Naive thymus-derived CD4-positive, alpha-beta T cell (primary cell): ENCODE measurements around the gene MGAT1. TPM values are rescaled to one million over a fixed set of nuclear protein-coding genes. Genes with fewer than 3 reads are reported as not detected.

ENCODE experiments used
- ATAC-seq: fragments of 150-1000 bp; cut with Tn5 transposase; 2 replicates; pipeline ENCODE4 v1.10.0; 2021; ENCODE audit warnings: mild to moderate bottlenecking, moderate library complexity
- CTCF ChIA-PET: fragments of 350-600 bp; sonication (Branson Sonifier 250); formaldehyde crosslinking; loops from one replicate; lab custom pipeline; 2021; ENCODE audit warnings: antibody characterized with exemption; lab: Charles Lee
- POLR2A ChIA-PET: fragments of 350-600 bp; sonication (Branson Sonifier 250); formaldehyde crosslinking; loops from one replicate; lab custom pipeline; 2021; ENCODE audit warnings: antibody characterized with exemption, inconsistent platforms; lab: Charles Lee
- DNase-seq, 9 donors: peaks; one replicate each; pipeline versions ENCODE4 v3.0.0 to v3.0.0-alpha.2; 2020 to 2022; ENCODE audit warnings: mixed read lengths in 1 of 9
- H3K27ac ChIP-seq: one replicate; pipeline ENCODE4 v1.7.0; 2013; ENCODE audit warnings: mild to moderate bottlenecking, low read depth, low read length, moderate library complexity
- H3K27me3 ChIP-seq, 2 donors: one replicate each; pipeline ENCODE4 v1.7.0; 2013; ENCODE audit warnings: low read length in 2 of 2, mild to moderate bottlenecking in 2 of 2, moderate library complexity in 2 of 2; ENCODE audit not compliant: control insufficient read depth in 2 of 2, insufficient read depth in 2 of 2
- H3K36me3 ChIP-seq, 3 experiments: 1 replicate in 2 of 3; 2 replicates in 1 of 3; pipeline ENCODE4 v1.7.0; 2013; ENCODE audit warnings: low read length in 3 of 3, mild to moderate bottlenecking in 3 of 3, moderate library complexity in 1 of 3; ENCODE audit not compliant: insufficient read depth in 3 of 3, control insufficient read depth in 2 of 3
- H3K4me1 ChIP-seq, 2 donors: one replicate each; pipeline ENCODE4 v1.7.0; 2013; ENCODE audit warnings: low read length in 2 of 2, mild to moderate bottlenecking in 2 of 2, moderate library complexity in 1 of 2; ENCODE audit not compliant: control insufficient read depth in 2 of 2, insufficient read depth in 2 of 2
- H3K4me3 ChIP-seq: 2 replicates; pipeline ENCODE4 v1.7.0; 2013; ENCODE audit warnings: mild to moderate bottlenecking, low read length
- H3K9me3 ChIP-seq, 3 experiments: 1 replicate in 2 of 3; 2 replicates in 1 of 3; pipeline ENCODE4 v1.7.0; 2013; ENCODE audit warnings: low read length in 3 of 3; ENCODE audit not compliant: control insufficient read depth in 2 of 3
- H3K27ac Mint-ChIP-seq, 9 donors: one replicate each; pipeline ENCODE4 v1.8.0; 2020 to 2022; ENCODE audit warnings: mixed read lengths in 9 of 9, mild to moderate bottlenecking in 8 of 9, moderate library complexity in 5 of 9, inconsistent platforms in 2 of 9
- H3K27me3 Mint-ChIP-seq, 5 donors: one replicate each; pipeline ENCODE4 v1.8.0; 2021 to 2022; ENCODE audit warnings: mixed read lengths in 5 of 5, mild to moderate bottlenecking in 1 of 5
- H3K36me3 Mint-ChIP-seq, 5 donors: one replicate each; pipeline ENCODE4 v1.8.0; 2020 to 2022; ENCODE audit warnings: mixed read lengths in 5 of 5, mild to moderate bottlenecking in 3 of 5, inconsistent platforms in 1 of 5
- H3K4me1 Mint-ChIP-seq, 7 donors: one replicate each; pipeline ENCODE4 v1.8.0; 2020 to 2022; ENCODE audit warnings: mixed read lengths in 7 of 7, mild to moderate bottlenecking in 3 of 7, inconsistent platforms in 1 of 7
- H3K4me3 Mint-ChIP-seq, 10 donors: one replicate each; pipeline ENCODE4 v1.8.0; 2020 to 2022; ENCODE audit warnings: mild to moderate bottlenecking in 10 of 10, mixed read lengths in 10 of 10, moderate library complexity in 6 of 10, inconsistent platforms in 2 of 10
- H3K9me3 Mint-ChIP-seq, 11 donors: one replicate each; pipeline ENCODE4 v1.8.0; 2020 to 2022; ENCODE audit warnings: mixed read lengths in 11 of 11, mild to moderate bottlenecking in 4 of 11, inconsistent platforms in 1 of 11, moderate library complexity in 1 of 11
- intact Hi-C, 2 donors: fragments of 100-400 bp; cut with micrococcal nuclease; formaldehyde crosslinking; loops; one replicate each; pipeline ENCODE4 v1.15.1; 2023
- polyA plus RNA-seq, 2 donors: library from polyadenylated mRNA; unstranded; fragments of 300-500 nt; fragmentation: Illumina TruSeq; gene quantifications; one replicate each; pipeline ENCODE4 v1.2.3, GENCODE V29; 2021
- total RNA-seq, 6 experiments: library from RNA in 5 of 6; stranded (reverse) in 5 of 6; gene quantifications; 1 replicate in 5 of 6; 2 replicates in 1 of 6; pipeline ENCODE4 v1.2.3 and lab custom pipeline; 2021 to 2026

The MGAT1 gene
- total and polyA plus RNA-seq, 7 experiments from 2014 or later: 98.6 to 206 (median 178) TPM

- POLR2A ChIA-PET: interaction anchor here (0.7 to 12.1 kb wide), 9 partner anchors 8 to 76 kb away, joined by 3 to 273 read pairs (median 10); partner anchors contain the start of gene ZFP62
- Mint-ChIP-seq H3K9me3 (no peaks in the 10 kb centered on the region), H3K27me3 (no peaks in the 10 kb centered on the region), H3K4me3 (peak overlapping the region; percentile 85 to 98 (median 92)), H3K36me3 (peaks cover 10 to 41% (median 12%) of the 10 kb centered on the region in 5 donors), H3K4me1 (peaks cover 74 to 81% (median 75%) of the 10 kb centered on the region in 7 donors), H3K27ac (peak overlapping the region; percentile 46 to 90 (median 81))
- intact Hi-C loops: no loop called here
- H3K9me3 ChIP-seq: no peaks in the 10 kb centered on the region
- peaks cover 77 to 83% of the 10 kb centered on the region in 2 donors for H3K4me1 ChIP-seq
- CTCF ChIA-PET: interaction anchor here (1.2 to 1.9 kb wide), 4 partner anchors 10 to 49 kb away, joined by 3 to 8 read pairs (median 3); no protein-coding TSS in a partner anchor
- H3K27me3 ChIP-seq: no peaks in the 10 kb centered on the region
- peak overlapping the region; percentile 58 for H3K27ac ChIP-seq
- peak overlapping the region; percentile 50 for H3K4me3 ChIP-seq
- ATAC-seq: no peak
- H3K36me3 ChIP-seq: peaks cover 0 to 29% (median 3%) of the 10 kb centered on the region in 3 experiments
- DNase-seq: no peak
These were observed 2.5 kb downstream of the MGAT1 start for GRCh38 chr5:180799902-180800801.

DNA sequence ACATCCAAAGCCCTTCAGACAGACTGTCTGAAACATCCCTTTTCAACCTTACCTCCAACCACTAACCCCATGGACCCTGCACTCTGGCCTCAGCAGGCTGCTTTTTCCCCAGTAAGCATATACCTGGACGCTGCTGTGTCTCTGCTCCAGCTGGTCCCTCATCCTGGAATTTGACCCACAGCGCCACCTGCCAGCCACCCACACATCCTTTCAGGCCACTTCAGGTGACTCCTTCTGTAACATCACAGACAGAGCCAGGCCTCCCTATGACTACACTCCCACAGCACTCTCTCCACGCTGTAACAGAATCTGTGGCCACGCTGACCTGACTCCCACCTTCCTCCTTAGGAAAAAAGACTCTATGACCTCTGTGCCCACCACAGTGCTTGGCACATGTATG lies 3.4 kb downstream of the MGAT1 start:
- peaks cover 10 to 36% (median 12%) of the 10 kb centered on the region in 5 donors for H3K36me3 Mint-ChIP-seq
- Histone ChIP-seq H3K36me3 (peaks cover 0 to 36% (median 6%) of the 10 kb centered on the region in 3 experiments), H3K4me3 (no peak overlapping the region), H3K9me3 (no peaks in the 10 kb centered on the region), H3K4me1 (peaks cover 73 to 74% of the 10 kb centered on the region in 2 donors), H3K27me3 (no peaks in the 10 kb centered on the region), H3K27ac (peak overlapping the region; percentile 58)
- peaks cover 72 to 81% (median 76%) of the 10 kb centered on the region in 7 donors for H3K4me1 Mint-ChIP-seq
- no peaks in the 10 kb centered on the region for H3K27me3 Mint-ChIP-seq
- peak overlapping the region; percentile 69 to 98 (median 90) for H3K4me3 Mint-ChIP-seq
- H3K9me3 Mint-ChIP-seq: no peaks in the 10 kb centered on the region
- DNase-seq (no peak), ATAC-seq (no peak)
- ChIA-PET CTCF (interaction anchor here (1.2 to 1.3 kb wide), 3 partner anchors 17 to 50 kb away, joined by 3 read pairs; no protein-coding TSS in a partner anchor), POLR2A (interaction anchor here (0.6 to 12.1 kb wide), 7 partner anchors 9 to 427 kb away, joined by 3 to 273 read pairs (median 14); partner anchors contain the start of gene ZFP62)
- intact Hi-C loops: no loop called here
- H3K27ac Mint-ChIP-seq: peak overlapping the region; percentile 1 to 90 (median 81)

- Mint-ChIP-seq H3K27me3 (no peaks in the 10 kb centered on the region), H3K4me3 (peak overlapping the region; percentile 19 to 98 (median 86)), H3K27ac (peak overlapping the region; percentile 1 to 88 (median 72)), H3K9me3 (no peaks in the 10 kb centered on the region), H3K36me3 (peaks cover 10 to 39% (median 16%) of the 10 kb centered on the region in 5 donors), H3K4me1 (peaks cover 71 to 88% (median 82%) of the 10 kb centered on the region in 7 donors)
- ATAC-seq (no peak), DNase-seq (no peak)
- H3K27me3 ChIP-seq: no peaks in the 10 kb centered on the region
- no peak overlapping the region for H3K4me3 ChIP-seq
- H3K9me3 ChIP-seq: no peaks in the 10 kb centered on the region
- POLR2A ChIA-PET: interaction anchor here (0.6 to 12.1 kb wide), 6 partner anchors 9 to 374 kb away, joined by 3 to 273 read pairs (median 4); no protein-coding TSS in a partner anchor
- CTCF ChIA-PET: interaction anchor here (0.6 kb wide), 1 partner anchor 68 kb away, joined by 3 read pairs; no protein-coding TSS in a partner anchor
- peaks cover 70 to 73% of the 10 kb centered on the region in 2 donors for H3K4me1 ChIP-seq
- intact Hi-C loops: no loop called here
- peaks cover 3 to 35% (median 6%) of the 10 kb centered on the region in 3 experiments for H3K36me3 ChIP-seq
- H3K27ac ChIP-seq: peak overlapping the region; percentile 58
These were observed 4.4 kb downstream of the MGAT1 start for GRCh38 chr5:180798193-180798592.

DNA sequence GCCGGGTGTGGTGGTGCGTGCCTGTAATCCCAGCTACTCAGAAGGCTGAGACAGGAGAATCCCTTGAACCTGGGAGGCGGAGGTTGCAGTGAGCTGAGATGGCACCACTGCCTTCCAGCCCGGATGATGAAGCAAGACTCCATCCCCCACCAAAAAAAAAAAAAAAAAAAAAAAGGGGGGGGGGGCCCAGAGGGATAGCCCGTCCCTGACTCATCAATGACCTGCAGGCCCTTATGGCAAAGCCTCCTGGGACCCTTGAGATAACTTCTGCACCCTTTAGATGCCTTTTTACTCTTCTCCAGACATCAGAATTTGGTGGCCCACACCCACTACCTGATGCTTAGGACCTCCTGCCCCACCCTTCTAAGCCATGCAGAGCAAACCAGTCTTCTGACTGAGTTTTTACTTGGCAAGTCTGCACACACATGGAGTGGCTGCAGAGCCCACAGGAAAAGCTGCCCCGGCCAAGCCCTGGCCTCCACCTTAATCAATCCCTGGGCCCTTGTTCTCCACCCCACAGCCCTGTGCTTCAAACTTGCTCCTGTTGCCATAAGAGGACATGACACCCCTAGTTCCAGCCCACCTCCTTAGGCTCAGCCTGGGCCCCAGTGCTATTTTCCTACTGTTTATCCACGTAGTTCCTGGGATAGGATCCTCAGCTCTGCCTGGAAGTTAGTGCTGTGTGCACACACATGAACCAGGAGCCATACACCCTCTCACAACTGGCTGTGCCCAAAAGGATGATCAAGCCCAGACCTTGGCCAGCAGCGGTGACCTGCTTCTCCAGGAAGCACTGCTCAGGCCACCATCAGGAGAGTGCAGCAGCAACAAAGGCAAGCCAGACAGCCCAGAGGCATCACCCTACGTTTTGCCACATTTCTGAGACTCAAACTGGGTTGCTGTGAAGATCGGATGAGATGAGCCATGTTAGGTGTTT lies 5.1 kb downstream of the MGAT1 start:
- Mint-ChIP-seq H3K36me3 (peaks cover 10 to 44% (median 19%) of the 10 kb centered on the region in 5 donors), H3K27ac (peak overlapping the region in 8 of 9 donors; percentile 1 to 88 (median 72)), H3K9me3 (no peaks in the 10 kb centered on the region), H3K27me3 (no peaks in the 10 kb centered on the region), H3K4me1 (peaks cover 73 to 93% (median 86%) of the 10 kb centered on the region in 7 donors), H3K4me3 (peak overlapping the region in 9 of 10 donors; percentile 13 to 98 (median 88))
- POLR2A ChIA-PET: interaction anchor here (0.6 to 12.1 kb wide), 4 partner anchors 10 to 375 kb away, joined by 3 to 273 read pairs (median 4); no protein-coding TSS in a partner anchor
- DNase-seq (no peak), ATAC-seq (no peak)
- peak overlapping the region; percentile 58 for H3K27ac ChIP-seq
- H3K36me3 ChIP-seq: peaks cover 5 to 37% (median 6%) of the 10 kb centered on the region in 3 experiments
- intact Hi-C loops: no loop called here
- CTCF ChIA-PET: interaction anchor here (1.6 kb wide), 1 partner anchor 10 kb away, joined by 4 read pairs; no protein-coding TSS in a partner anchor
- H3K4me1 ChIP-seq: peaks cover 70 to 73% of the 10 kb centered on the region in 2 donors
- no peaks in the 10 kb centered on the region for H3K27me3 ChIP-seq
- H3K9me3 ChIP-seq: no peaks in the 10 kb centered on the region
- no peak overlapping the region for H3K4me3 ChIP-seq

DNA sequence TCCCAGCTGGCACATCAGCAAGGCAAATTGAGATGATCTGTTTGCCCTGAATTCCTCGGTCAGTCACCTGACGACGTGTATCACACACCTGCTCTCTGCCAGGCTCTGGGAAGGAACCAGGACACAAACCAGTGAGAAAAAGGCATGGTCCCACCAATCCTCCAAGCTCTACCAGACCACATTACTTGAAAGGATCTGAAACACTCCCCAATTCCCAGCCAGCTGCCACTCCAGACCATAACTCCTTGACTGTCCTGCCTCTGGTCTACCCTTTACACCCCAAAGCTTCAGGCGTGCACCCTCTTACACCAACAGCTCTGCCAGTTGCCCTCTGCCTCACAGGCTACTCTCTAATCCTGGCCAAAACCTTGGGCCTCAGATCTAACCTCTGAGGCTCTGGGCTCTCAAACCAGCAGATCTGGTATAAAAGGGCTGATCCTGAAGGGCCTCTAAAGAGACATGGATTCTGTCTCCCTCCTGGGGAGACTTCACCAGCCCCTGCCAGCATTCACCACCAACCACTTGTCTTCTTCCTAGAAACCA lies 6.8 kb downstream of the MGAT1 start:
- ChIA-PET POLR2A (interaction anchor here (0.6 to 2.9 kb wide), 4 partner anchors 7 to 396 kb away, joined by 3 to 13 read pairs (median 7); no protein-coding TSS in a partner anchor), CTCF (interaction anchor here (1.6 to 2.8 kb wide), 2 partner anchors 11 to 12 kb away, joined by 4 to 9 read pairs; no protein-coding TSS in a partner anchor)
- no peak for DNase-seq
- H3K4me1 ChIP-seq: peaks cover 59 to 61% of the 10 kb centered on the region in 2 donors
- H3K4me1 Mint-ChIP-seq: peaks cover 66 to 87% (median 81%) of the 10 kb centered on the region in 7 donors
- H3K9me3 Mint-ChIP-seq: no peaks in the 10 kb centered on the region
- H3K27ac ChIP-seq: peak overlapping the region; percentile 24
- H3K36me3 ChIP-seq: peaks cover 5 to 54% (median 13%) of the 10 kb centered on the region in 3 experiments
- H3K9me3 ChIP-seq: no peaks in the 10 kb centered on the region
- intact Hi-C loops: no loop called here
- no peak overlapping the region for H3K4me3 ChIP-seq
- peak overlapping the region; percentile 38 to 91 (median 82) for H3K27ac Mint-ChIP-seq
- ATAC-seq: no peak
- H3K27me3 Mint-ChIP-seq: no peaks in the 10 kb centered on the region
- peaks cover 6 to 41% (median 19%) of the 10 kb centered on the region in 5 donors for H3K36me3 Mint-ChIP-seq
- H3K27me3 ChIP-seq: no peaks in the 10 kb centered on the region
- peak overlapping the region; percentile 12 to 91 (median 56) for H3K4me3 Mint-ChIP-seq
